WTC11 (cell line): ENCODE measurements around the gene PAOX. TPM values are rescaled to one million over a fixed set of nuclear protein-coding genes. Genes with fewer than 3 reads are reported as not detected.

Experiments used
- ATAC-seq: fragments of 200-7000 bp; cut with Tn5 transposase; 2 replicates; pipeline ENCODE4 v1.10.0; 2021; ENCODE audit warnings: mild to moderate bottlenecking, moderate library complexity
- CTCF ChIA-PET: fragments of 300-600 bp; sonication (Branson Sonifier 250); formaldehyde crosslinking; loops from one replicate; lab custom pipeline; 2021; ENCODE audit warnings: antibody characterized with exemption; lab: Charles Lee
- POLR2A ChIA-PET: fragments of 350-600 bp; sonication (Branson Sonifier 250); formaldehyde crosslinking; loops from one replicate; lab custom pipeline; 2021; ENCODE audit warnings: antibody characterized with exemption; lab: Charles Lee
- DNase-seq: peaks from one replicate; pipeline ENCODE4 v3.0.0; 2021; ENCODE audit warnings: low spot score
- H3K27ac Mint-ChIP-seq: 2 replicates; pipeline ENCODE4 v1.8.0; 2021; ENCODE audit warnings: mixed read lengths
- H3K27me3 Mint-ChIP-seq: 2 replicates; pipeline ENCODE4 v1.8.0; 2021; ENCODE audit warnings: low read depth, mild to moderate bottlenecking, moderate library complexity, mixed read lengths
- H3K36me3 Mint-ChIP-seq: 2 replicates; pipeline ENCODE4 v1.8.0; 2021; ENCODE audit warnings: mixed read lengths
- H3K4me1 Mint-ChIP-seq: 2 replicates; pipeline ENCODE4 v1.8.0; 2022; ENCODE audit warnings: mixed read lengths
- H3K4me3 Mint-ChIP-seq: 2 replicates; pipeline ENCODE4 v1.8.0; 2021; ENCODE audit warnings: mild to moderate bottlenecking, moderate library complexity, mixed read lengths
- H3K9me3 Mint-ChIP-seq: 2 replicates; pipeline ENCODE4 v1.8.0; 2021; ENCODE audit warnings: mixed read lengths
- EMX1 ChIP-seq: fragments of 250-450 bp; sonication (Bioruptor Pico); IDR thresholded peaks from 2 replicates; pipeline ENCODE4 v1.8.0; 2021; ENCODE audit warnings: mild to moderate bottlenecking
- ETV6 ChIP-seq: sonication (generic); formaldehyde crosslinking; IDR thresholded peaks from 2 replicates; pipeline ENCODE4 v1.8.1; 2022; ENCODE audit warnings: mild to moderate bottlenecking, missing genetic modification reagents
- GRHL2 ChIP-seq: fragments of 250-450 bp; sonication (Bioruptor Pico); IDR thresholded peaks from 2 replicates; pipeline ENCODE4 v1.8.0; 2022; ENCODE audit warnings: mild to moderate bottlenecking, moderate library complexity; ENCODE audit not compliant: insufficient replicate concordance, severe bottlenecking
- HMGA2 ChIP-seq: fragments of 250-450 bp; sonication (Bioruptor Pico); IDR thresholded peaks from 2 replicates; pipeline ENCODE4 v1.4.0; 2021; ENCODE audit warnings: mild to moderate bottlenecking, moderate library complexity
- JUN ChIP-seq: sonication (generic); formaldehyde crosslinking; IDR thresholded peaks from 2 replicates; pipeline ENCODE4 v1.8.0; 2023; ENCODE audit warnings: mild to moderate bottlenecking, missing genetic modification reagents
- KAT7 ChIP-seq: sonication (generic); formaldehyde crosslinking; IDR thresholded peaks from 2 replicates; pipeline ENCODE4 v1.8.1; 2023; ENCODE audit warnings: missing genetic modification reagents, mild to moderate bottlenecking, borderline replicate concordance
- MYBL2 ChIP-seq: sonication (generic); formaldehyde crosslinking; IDR thresholded peaks from 2 replicates; pipeline ENCODE4 v1.8.1; 2023; ENCODE audit warnings: mild to moderate bottlenecking, moderate library complexity, missing genetic modification reagents
- RELA ChIP-seq: sonication (generic); formaldehyde crosslinking; IDR thresholded peaks from 2 replicates; pipeline ENCODE4 v1.8.1; 2022; ENCODE audit warnings: missing genetic modification reagents, mild to moderate bottlenecking, borderline replicate concordance
- ZNF121 ChIP-seq: sonication (generic); formaldehyde crosslinking; IDR thresholded peaks from 2 replicates; pipeline ENCODE4 v1.8.0; 2023; ENCODE audit warnings: missing genetic modification reagents
- ZNF396 ChIP-seq: fragments of 250-450 bp; sonication (Bioruptor Pico); IDR thresholded peaks from 2 replicates; pipeline ENCODE4 v1.8.0; 2021; ENCODE audit warnings: mild to moderate bottlenecking, moderate library complexity, borderline replicate concordance
- ZNF671 ChIP-seq: fragments of 250-450 bp; sonication (Bioruptor Pico); IDR thresholded peaks from 2 replicates; pipeline ENCODE4 v1.8.0; 2021; ENCODE audit warnings: mild to moderate bottlenecking
- total RNA-seq: library from RNA; stranded (reverse); gene quantifications from 3 replicates; pipeline ENCODE4 v1.2.3, GENCODE V29; 2021
- TF ChIP-seq, protein P1 (sequence below): sonication (generic); formaldehyde crosslinking; conservative IDR thresholded peaks from 2 replicates; pipeline ENCODE4 v1.8.1; 2023; ENCODE audit warnings: mild to moderate bottlenecking, low read depth, missing genetic modification reagents, moderate library complexity
- TF ChIP-seq, protein P2 (sequence below): sonication (generic); formaldehyde crosslinking; IDR thresholded peaks from 2 replicates; pipeline ENCODE4 v1.8.0; 2023; ENCODE audit warnings: missing genetic modification reagents, mild to moderate bottlenecking, borderline replicate concordance
- TF ChIP-seq, protein P3 (sequence below): fragments of 250-450 bp; sonication (Bioruptor Pico); IDR thresholded peaks from 2 replicates; pipeline ENCODE4 v1.9.0; 2021; ENCODE audit warnings: moderate library complexity, mild to moderate bottlenecking, inconsistent platforms, borderline replicate concordance
- TF ChIP-seq, protein P4 (sequence below): fragments of 200-600 bp; IDR thresholded peaks from 2 replicates; pipeline ENCODE4 v1.8.0; 2022; ENCODE audit warnings: antibody characterized with exemption
- TF ChIP-seq, protein P5 (sequence below): fragments of 250-450 bp; sonication (Bioruptor Pico); conservative IDR thresholded peaks from 2 replicates; pipeline ENCODE4 v1.9.0; 2021; ENCODE audit warnings: mild to moderate bottlenecking
- TF ChIP-seq, protein P6 (sequence below): sonication (generic); formaldehyde crosslinking; IDR thresholded peaks from 2 replicates; pipeline ENCODE4 v1.8.1; 2022; ENCODE audit warnings: low read depth, missing genetic modification reagents, borderline replicate concordance
- TF ChIP-seq, protein P7 (sequence below): sonication (generic); formaldehyde crosslinking; IDR thresholded peaks from 2 replicates; pipeline ENCODE4 v1.8.0; 2023; ENCODE audit warnings: missing genetic modification reagents
- TF ChIP-seq, protein P8 (sequence below): sonication (generic); formaldehyde crosslinking; IDR thresholded peaks from 2 replicates; pipeline ENCODE4 v1.8.1; 2023; ENCODE audit warnings: mild to moderate bottlenecking, missing genetic modification reagents

Gene PAOX
- total RNA-seq, 1 experiment from 2014 or later: 3.6 TPM

DNA sequence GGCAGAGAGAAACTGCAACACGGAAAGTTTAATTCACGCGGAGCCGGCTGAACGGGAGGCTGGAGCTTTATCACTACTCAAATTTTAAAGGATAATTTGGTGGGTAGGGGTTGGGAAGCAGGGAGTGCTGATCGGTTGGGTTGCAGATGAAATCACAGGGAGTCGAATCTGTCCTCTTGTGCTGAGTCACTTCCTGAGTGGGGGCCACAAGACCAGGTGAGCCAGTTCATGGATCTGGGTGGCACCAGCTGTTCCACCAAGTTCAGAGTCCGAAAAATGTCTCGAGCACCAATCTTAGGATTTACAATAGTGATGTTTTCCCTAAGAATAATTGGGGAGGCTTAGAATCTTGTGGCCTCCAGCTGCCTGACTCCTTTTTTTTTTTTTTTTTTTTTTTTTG is 35.5 kb upstream of the PAOX start (continued):
- no peak for TF ChIP-seq HMGA2 (CRISPR knock-in tag)
- TF ChIP-seq KAT7: no peak
- TF ChIP-seq, protein P1, sequence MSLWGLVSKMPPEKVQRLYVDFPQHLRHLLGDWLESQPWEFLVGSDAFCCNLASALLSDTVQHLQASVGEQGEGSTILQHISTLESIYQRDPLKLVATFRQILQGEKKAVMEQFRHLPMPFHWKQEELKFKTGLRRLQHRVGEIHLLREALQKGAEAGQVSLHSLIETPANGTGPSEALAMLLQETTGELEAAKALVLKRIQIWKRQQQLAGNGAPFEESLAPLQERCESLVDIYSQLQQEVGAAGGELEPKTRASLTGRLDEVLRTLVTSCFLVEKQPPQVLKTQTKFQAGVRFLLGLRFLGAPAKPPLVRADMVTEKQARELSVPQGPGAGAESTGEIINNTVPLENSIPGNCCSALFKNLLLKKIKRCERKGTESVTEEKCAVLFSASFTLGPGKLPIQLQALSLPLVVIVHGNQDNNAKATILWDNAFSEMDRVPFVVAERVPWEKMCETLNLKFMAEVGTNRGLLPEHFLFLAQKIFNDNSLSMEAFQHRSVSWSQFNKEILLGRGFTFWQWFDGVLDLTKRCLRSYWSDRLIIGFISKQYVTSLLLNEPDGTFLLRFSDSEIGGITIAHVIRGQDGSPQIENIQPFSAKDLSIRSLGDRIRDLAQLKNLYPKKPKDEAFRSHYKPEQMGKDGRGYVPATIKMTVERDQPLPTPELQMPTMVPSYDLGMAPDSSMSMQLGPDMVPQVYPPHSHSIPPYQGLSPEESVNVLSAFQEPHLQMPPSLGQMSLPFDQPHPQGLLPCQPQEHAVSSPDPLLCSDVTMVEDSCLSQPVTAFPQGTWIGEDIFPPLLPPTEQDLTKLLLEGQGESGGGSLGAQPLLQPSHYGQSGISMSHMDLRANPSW (CRISPR knock-in tag): no peak
- TF ChIP-seq, protein P2, sequence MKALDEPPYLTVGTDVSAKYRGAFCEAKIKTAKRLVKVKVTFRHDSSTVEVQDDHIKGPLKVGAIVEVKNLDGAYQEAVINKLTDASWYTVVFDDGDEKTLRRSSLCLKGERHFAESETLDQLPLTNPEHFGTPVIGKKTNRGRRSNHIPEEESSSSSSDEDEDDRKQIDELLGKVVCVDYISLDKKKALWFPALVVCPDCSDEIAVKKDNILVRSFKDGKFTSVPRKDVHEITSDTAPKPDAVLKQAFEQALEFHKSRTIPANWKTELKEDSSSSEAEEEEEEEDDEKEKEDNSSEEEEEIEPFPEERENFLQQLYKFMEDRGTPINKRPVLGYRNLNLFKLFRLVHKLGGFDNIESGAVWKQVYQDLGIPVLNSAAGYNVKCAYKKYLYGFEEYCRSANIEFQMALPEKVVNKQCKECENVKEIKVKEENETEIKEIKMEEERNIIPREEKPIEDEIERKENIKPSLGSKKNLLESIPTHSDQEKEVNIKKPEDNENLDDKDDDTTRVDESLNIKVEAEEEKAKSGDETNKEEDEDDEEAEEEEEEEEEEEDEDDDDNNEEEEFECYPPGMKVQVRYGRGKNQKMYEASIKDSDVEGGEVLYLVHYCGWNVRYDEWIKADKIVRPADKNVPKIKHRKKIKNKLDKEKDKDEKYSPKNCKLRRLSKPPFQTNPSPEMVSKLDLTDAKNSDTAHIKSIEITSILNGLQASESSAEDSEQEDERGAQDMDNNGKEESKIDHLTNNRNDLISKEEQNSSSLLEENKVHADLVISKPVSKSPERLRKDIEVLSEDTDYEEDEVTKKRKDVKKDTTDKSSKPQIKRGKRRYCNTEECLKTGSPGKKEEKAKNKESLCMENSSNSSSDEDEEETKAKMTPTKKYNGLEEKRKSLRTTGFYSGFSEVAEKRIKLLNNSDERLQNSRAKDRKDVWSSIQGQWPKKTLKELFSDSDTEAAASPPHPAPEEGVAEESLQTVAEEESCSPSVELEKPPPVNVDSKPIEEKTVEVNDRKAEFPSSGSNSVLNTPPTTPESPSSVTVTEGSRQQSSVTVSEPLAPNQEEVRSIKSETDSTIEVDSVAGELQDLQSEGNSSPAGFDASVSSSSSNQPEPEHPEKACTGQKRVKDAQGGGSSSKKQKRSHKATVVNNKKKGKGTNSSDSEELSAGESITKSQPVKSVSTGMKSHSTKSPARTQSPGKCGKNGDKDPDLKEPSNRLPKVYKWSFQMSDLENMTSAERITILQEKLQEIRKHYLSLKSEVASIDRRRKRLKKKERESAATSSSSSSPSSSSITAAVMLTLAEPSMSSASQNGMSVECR (CRISPR knock-in tag): no peak
- TF ChIP-seq, all 79 proteins: peak for 0

DNA sequence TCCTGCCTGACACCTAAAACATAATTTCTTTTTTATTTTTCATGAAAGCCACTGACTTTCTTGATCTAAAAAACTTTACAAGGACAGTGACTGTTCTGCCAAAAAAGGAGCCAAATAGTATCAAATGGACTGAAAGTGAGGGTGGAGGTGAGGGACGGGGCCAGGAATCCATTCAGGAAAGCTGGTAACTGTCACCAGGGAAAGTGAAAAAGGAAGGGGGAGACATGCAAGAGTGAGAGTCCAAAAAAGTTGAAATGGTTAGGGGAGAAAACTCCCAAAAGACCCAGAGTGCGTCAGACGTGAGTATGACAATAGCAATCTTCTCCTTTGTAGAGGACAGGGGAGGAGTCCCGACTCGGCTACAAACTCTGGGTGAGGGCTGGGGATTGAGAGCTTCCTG is 34.8 kb upstream of the PAOX start:
- TF ChIP-seq ETV6: no peak
- TF ChIP-seq MYBL2 (CRISPR knock-in tag): no peak
- no peak for TF ChIP-seq ZNF121
- TF ChIP-seq, protein P3, sequence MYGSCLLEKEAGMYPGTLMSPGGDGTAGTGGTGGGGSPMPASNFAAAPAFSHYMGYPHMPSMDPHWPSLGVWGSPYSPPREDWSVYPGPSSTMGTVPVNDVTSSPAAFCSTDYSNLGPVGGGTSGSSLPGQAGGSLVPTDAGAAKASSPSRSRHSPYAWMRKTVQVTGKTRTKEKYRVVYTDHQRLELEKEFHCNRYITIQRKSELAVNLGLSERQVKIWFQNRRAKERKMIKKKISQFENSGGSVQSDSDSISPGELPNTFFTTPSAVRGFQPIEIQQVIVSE (CRISPR knock-in tag): no peak
- no peak for TF ChIP-seq EMX1 (CRISPR knock-in tag)
- TF ChIP-seq ZNF396 (CRISPR knock-in tag): no peak
- TF ChIP-seq GRHL2 (CRISPR knock-in tag): no peak
- TF ChIP-seq, protein P4, sequence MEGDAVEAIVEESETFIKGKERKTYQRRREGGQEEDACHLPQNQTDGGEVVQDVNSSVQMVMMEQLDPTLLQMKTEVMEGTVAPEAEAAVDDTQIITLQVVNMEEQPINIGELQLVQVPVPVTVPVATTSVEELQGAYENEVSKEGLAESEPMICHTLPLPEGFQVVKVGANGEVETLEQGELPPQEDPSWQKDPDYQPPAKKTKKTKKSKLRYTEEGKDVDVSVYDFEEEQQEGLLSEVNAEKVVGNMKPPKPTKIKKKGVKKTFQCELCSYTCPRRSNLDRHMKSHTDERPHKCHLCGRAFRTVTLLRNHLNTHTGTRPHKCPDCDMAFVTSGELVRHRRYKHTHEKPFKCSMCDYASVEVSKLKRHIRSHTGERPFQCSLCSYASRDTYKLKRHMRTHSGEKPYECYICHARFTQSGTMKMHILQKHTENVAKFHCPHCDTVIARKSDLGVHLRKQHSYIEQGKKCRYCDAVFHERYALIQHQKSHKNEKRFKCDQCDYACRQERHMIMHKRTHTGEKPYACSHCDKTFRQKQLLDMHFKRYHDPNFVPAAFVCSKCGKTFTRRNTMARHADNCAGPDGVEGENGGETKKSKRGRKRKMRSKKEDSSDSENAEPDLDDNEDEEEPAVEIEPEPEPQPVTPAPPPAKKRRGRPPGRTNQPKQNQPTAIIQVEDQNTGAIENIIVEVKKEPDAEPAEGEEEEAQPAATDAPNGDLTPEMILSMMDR: no peak
- TF ChIP-seq, protein P5, sequence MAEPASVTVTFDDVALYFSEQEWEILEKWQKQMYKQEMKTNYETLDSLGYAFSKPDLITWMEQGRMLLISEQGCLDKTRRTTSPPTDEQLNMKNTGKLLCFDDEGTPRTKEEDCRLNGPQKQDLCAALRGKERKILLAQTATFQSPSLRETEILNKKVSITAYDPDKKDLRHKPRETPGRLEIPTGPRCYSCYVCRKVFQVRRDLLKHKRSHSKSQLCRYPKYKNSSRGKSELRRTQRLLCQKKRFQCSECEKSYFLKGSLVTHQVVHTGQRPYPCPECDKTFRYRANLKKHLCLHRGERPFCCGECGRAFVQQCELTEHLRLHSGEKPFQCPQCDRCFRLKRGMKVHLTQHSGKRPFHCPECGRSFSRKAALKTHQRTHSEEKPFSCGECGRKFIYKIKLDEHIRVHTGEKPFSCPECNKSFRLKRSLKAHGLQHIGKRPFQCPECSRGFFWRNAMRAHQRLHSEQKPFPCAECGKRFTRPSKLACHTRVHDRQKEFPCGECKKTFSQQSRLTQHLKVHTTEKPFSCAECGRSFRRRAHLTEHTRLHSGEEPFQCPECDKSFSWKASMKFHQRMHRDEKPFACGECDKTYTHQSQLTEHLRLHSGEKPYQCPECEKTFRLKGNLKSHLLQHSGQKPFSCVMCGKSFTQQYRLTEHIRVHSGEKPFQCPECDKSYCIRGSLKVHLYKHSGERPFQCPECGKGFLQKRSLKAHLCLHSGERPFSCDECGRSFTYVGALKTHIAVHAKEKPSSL (CRISPR knock-in tag): no peak
- no peak for TF ChIP-seq RELA (CRISPR knock-in tag)
- TF ChIP-seq, protein P6, sequence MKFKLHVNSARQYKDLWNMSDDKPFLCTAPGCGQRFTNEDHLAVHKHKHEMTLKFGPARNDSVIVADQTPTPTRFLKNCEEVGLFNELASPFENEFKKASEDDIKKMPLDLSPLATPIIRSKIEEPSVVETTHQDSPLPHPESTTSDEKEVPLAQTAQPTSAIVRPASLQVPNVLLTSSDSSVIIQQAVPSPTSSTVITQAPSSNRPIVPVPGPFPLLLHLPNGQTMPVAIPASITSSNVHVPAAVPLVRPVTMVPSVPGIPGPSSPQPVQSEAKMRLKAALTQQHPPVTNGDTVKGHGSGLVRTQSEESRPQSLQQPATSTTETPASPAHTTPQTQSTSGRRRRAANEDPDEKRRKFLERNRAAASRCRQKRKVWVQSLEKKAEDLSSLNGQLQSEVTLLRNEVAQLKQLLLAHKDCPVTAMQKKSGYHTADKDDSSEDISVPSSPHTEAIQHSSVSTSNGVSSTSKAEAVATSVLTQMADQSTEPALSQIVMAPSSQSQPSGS (CRISPR knock-in tag): no peak
- TF ChIP-seq JUN (CRISPR knock-in tag): no peak
- TF ChIP-seq, protein P7, sequence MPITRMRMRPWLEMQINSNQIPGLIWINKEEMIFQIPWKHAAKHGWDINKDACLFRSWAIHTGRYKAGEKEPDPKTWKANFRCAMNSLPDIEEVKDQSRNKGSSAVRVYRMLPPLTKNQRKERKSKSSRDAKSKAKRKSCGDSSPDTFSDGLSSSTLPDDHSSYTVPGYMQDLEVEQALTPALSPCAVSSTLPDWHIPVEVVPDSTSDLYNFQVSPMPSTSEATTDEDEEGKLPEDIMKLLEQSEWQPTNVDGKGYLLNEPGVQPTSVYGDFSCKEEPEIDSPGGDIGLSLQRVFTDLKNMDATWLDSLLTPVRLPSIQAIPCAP (CRISPR knock-in tag): no peak
- no peak for TF ChIP-seq KAT7
- no peak for TF ChIP-seq ZNF671 (CRISPR knock-in tag)
- TF ChIP-seq, protein P8, sequence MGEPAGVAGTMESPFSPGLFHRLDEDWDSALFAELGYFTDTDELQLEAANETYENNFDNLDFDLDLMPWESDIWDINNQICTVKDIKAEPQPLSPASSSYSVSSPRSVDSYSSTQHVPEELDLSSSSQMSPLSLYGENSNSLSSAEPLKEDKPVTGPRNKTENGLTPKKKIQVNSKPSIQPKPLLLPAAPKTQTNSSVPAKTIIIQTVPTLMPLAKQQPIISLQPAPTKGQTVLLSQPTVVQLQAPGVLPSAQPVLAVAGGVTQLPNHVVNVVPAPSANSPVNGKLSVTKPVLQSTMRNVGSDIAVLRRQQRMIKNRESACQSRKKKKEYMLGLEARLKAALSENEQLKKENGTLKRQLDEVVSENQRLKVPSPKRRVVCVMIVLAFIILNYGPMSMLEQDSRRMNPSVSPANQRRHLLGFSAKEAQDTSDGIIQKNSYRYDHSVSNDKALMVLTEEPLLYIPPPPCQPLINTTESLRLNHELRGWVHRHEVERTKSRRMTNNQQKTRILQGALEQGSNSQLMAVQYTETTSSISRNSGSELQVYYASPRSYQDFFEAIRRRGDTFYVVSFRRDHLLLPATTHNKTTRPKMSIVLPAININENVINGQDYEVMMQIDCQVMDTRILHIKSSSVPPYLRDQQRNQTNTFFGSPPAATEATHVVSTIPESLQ: no peak
- CTCF ChIA-PET: interaction anchor here (1.1 to 1.5 kb wide), 2 partner anchors 14 to 26 kb away, joined by 7 read pairs; no protein-coding TSS in a partner anchor
- peaks cover 15% of the 10 kb centered on the region for H3K4me1 Mint-ChIP-seq
- H3K9me3 Mint-ChIP-seq: peaks cover 10% of the 10 kb centered on the region
- H3K27ac Mint-ChIP-seq: no peak overlapping the region
- ATAC-seq: no peak
- H3K4me3 Mint-ChIP-seq: no peak overlapping the region
- H3K36me3 Mint-ChIP-seq: no peaks in the 10 kb centered on the region
- H3K27me3 Mint-ChIP-seq: peaks cover 36% of the 10 kb centered on the region
- POLR2A ChIA-PET: no interaction called here
- DNase-seq: no peak
